ENCODE data around the gene MEA1.
"Not testable (repeated sequence)": the region's sequence is repeated elsewhere in the genome, so short reads cannot be mapped to it uniquely, and the experiment has no call there.

MEA1 gene

GRCh38 chr6:43052225-43052841, 38.6 kb upstream of the MEA1 start:
- TF ChIP-seq CTCF (IDR thresholded peaks at IDR 0.05; ENCODE audit: extremely low read depth, insufficient read depth, missing control alignments), result no peak
- no peak for DNase-seq (ENCODE audit: low spot score)
- in situ Hi-C loops (cut with MboI; ENCODE audit: low pct_unique_long_range_greater_than_20kb, low sequenced_read_pairs, unreplicated experiment), result no loop called here

- in situ Hi-C loops (cut with MboI; ENCODE audit: low pct_unique_long_range_greater_than_20kb, low sequenced_read_pairs, unreplicated experiment), result no loop called here
- no peak for TF ChIP-seq CTCF (IDR thresholded peaks at IDR 0.05; ENCODE audit: extremely low read depth, insufficient read depth, missing control alignments)
- no peak for DNase-seq (ENCODE audit: low spot score)
Observed at GRCh38 chr6:43050981-43051380, 37.2 kb upstream of the MEA1 start.

- in situ Hi-C loops (cut with MboI; ENCODE audit: low pct_unique_long_range_greater_than_20kb, low sequenced_read_pairs, unreplicated experiment), result no loop called here
- no peak for TF ChIP-seq CTCF (IDR thresholded peaks at IDR 0.05; ENCODE audit: extremely low read depth, insufficient read depth, missing control alignments)
- DNase-seq (ENCODE audit: low spot score), result no peak
Observed at GRCh38 chr6:43047998-43048397, 34.3 kb upstream of the MEA1 start.

- in situ Hi-C loops (cut with MboI; ENCODE audit: low pct_unique_long_range_greater_than_20kb, low sequenced_read_pairs, unreplicated experiment), result no loop called here
- TF ChIP-seq CTCF (IDR thresholded peaks at IDR 0.05; ENCODE audit: extremely low read depth, insufficient read depth, missing control alignments), result no peak
- no peak for DNase-seq (ENCODE audit: low spot score)
Observed at GRCh38 chr6:43045371-43045930, 31.7 kb upstream of the MEA1 start.

GRCh38 chr6:43043310-43043709, 29.6 kb upstream of the MEA1 start:
- no peak for TF ChIP-seq CTCF (IDR thresholded peaks at IDR 0.05; ENCODE audit: extremely low read depth, insufficient read depth, missing control alignments)
- in situ Hi-C loops (cut with MboI; ENCODE audit: low pct_unique_long_range_greater_than_20kb, low sequenced_read_pairs, unreplicated experiment), result no loop called here
- DNase-seq (ENCODE audit: low spot score), result no peak

- DNase-seq (ENCODE audit: low spot score); in situ Hi-C loops (cut with MboI; ENCODE audit: low pct_unique_long_range_greater_than_20kb, low sequenced_read_pairs, unreplicated experiment): not testable (repeated sequence)
Observed at GRCh38 chr6:43041475-43041874, 27.7 kb upstream of the MEA1 start.

- no peak for TF ChIP-seq CTCF (IDR thresholded peaks at IDR 0.05; ENCODE audit: extremely low read depth, insufficient read depth, missing control alignments)
- DNase-seq (ENCODE audit: low spot score), result no peak
- in situ Hi-C loops (cut with MboI; ENCODE audit: low pct_unique_long_range_greater_than_20kb, low sequenced_read_pairs, unreplicated experiment), result no loop called here
Observed at GRCh38 chr6:43040542-43041257, 27.0 kb upstream of the MEA1 start.

All from GM13977 (cell line).